D341Med (cell line): ENCODE measurements around the gene OVOL2.
"Not testable (repeated sequence)": the region's sequence is repeated elsewhere in the genome, so short reads cannot be mapped to it uniquely, and the experiment has no call there.

Experiments used
- DNase-seq: peaks from one replicate; pipeline ENCODE4 v3.0.0; 2012; ENCODE audit warnings: low spot score

OVOL2 gene

DNA sequence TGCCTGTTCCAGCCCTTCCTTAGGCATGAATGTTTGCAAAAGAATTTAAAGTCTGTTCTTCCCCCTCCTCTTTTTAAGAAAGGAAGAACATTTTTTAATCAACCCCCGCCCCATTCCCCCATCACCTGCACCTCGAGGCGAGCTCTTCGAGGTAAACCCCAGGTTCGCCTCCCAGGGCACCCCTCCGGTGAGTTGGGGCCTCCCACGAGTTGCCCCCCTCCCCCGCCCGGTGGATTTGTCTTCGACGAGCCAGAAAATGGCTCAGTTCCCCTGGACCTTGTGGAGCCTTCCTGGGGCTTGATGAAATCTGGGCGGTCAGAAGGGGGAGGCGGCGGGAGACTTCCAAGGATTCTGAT is 256 bp upstream of the OVOL2 start:
- DNase-seq, result no peak

DNA sequence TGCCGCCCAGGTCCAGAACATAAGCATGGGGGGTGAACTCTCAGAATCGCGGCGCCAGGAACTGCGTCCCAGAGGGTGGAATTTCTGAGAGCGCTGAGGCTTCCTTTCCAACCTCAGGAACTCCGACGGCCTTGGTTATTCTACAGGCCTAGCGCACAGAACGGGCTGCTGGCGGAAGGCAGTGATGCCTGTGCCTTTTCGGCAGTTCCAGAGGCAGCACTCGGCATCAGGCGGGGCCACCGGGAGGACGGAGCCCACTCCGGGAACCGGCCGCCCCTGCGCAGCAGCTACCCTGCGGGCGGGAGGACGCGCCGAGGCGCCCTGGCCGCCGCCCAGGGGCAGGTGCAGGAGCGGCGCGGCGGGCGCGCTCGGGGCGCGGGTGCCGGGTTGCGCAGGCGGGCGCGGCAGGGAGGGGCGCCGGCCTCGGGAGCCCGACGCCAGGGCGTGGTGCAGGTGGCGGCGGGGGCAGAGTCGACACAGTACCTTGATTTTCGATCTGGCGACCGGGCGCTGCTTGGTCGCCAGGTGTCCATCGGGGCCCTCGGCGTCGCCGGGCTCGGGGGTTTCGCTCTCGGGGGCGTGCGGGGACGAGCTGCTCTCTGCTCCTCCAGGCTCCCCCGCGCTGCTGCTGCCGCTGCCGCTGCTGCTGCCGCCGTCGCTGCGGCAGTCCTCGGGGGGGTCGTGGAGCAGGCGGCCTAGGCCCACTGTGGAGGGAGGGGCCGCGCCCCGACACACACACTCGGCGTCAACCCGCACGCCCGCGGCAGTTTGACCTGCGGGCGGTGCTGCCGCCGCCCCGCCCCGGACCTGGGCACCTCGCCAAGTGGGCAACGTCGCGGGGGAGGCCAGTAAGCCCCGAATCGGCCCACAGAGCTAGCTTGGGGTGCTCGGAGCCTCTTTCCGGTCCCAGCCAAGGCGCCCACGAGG is 1.3 kb downstream of the OVOL2 start:
- DNase-seq, result peak; percentile 77

DNA sequence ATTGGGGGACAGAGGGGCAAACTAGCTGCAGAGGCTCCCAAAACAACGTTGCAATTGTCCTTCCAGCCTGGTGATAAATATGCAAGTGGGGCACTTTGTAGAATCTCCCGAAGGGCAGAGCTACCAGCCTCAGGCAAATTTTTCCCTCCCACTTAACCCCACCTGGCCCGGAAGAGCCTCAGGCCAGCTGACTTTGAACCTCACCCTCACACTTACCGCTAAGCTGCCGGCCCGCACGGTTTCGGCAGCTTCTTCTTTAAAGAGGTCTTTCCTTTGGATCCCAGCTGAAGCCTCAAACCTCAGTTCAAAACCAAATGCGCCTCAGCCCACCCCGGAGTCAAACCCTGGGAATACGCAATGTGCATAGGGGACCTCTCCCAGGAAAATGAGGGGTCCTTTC is 2.5 kb downstream of the OVOL2 start:
- DNase-seq, result no peak

- DNase-seq, result no peak
Measured at GRCh38 chr20:18052856-18053255, 4.9 kb downstream of the OVOL2 start.

GRCh38 chr20:18050628-18051027 is 7.1 kb downstream of the OVOL2 start:
- DNase-seq, result no peak

DNA sequence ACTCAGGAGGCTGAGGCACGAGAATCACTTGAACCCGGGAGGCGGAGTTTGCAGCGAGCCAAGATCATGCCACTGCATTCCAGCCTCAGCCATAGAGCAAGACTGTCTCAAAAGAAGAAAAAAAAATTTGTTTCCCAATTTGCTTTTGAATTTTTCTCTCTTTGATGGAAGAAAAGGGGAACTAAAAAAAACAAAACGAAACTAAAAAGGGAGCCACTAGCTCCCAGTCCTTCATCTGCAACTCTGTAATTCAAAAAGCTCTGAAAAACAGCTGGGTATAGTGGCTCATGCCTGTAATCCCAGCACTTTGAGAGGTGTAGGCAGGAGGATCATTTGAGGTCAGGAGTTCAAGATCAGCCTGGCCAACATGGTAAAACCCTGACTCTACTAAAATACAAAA is 9.5 kb downstream of the OVOL2 start:
- DNase-seq, result no peak

GRCh38 chr20:18046535-18046934 is 11.2 kb downstream of the OVOL2 start:
- DNase-seq, result no peak

DNA sequence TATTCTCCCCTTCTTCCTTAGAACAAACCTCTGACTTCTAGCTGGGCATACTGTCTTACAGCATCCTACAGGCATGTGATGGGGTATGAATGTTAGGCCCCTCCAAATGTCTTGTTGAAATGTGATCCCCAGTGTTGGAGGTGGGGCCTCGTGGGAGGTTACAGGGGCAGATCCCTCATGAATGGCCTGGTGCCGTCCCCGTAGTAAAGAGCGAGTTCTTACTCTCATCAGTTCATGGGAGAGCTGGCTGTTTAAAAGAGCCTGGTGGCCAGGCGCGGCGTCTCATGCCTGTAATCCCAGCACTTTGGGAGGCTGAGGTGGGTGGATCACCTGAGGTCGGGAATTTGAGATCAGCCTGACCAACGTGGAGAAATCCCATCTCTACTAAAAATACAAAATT is 15.5 kb downstream of the OVOL2 start:
- DNase-seq, result no peak

DNA sequence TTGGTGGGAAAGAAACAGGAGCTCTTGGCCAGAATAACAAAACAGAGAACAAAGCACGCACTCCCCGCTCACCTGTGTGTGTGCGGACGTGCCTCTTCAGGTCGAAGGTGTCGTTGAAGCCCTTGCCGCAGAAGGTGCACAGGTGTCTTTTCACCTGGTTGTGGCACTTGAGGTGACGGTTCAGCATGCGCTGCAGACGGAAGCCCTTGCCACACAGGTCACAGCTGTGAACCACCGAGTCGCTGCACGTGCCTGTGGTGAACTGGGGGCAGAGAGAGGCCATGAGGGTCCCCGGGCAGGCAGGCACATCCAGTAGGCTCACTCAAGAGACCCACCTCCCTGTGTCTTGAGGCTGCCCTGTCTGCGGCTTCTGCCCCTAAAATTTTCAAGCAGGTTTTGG is 16.3 kb downstream of the OVOL2 start:
- no peak for DNase-seq

DNA sequence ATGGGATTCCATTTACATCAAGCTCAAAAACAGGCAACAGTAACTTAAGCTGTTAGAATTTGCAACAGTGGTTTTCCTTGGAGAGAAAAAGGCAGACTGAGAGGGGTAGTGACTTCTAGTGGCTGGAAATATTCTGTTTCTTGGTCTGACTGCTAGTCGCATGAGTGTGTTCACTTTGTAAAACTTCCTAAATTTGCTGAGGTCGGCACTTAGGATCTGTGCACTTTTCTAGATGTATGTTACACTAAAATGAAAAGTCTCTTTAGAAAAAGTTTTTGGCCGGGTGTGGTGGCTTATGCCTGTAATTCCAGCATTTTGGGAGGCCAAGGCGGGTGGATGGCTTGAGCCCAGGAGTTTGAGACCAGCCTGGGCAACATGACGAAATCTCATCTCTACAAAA is 18.7 kb downstream of the OVOL2 start:
- no peak for DNase-seq

DNA sequence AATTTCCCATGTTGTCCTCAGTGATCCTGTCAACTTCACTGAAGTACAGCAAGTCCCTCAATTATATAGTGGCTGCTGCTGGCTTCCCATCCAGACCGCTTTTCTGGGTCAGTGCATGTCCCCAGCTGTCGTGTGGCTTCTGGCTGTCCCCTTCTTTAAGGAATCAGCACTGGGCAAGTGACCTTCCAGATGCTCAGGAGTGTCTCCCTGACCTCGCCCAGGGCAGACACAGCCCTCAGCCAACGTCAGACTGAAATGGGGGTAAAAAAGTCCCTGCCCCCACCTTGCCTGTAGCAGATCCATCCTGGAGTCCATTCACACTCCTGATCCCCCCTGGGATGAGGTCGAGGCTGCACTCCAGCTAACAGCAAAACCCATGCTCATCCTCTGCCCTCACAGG is 23.7 kb downstream of the OVOL2 start:
- no peak for DNase-seq

GRCh38 chr20:18032977-18033892 is 24.5 kb downstream of the OVOL2 start:
- no peak for DNase-seq

GRCh38 chr20:18031888-18032509 is 25.7 kb downstream of the OVOL2 start:
- no peak for DNase-seq

DNA sequence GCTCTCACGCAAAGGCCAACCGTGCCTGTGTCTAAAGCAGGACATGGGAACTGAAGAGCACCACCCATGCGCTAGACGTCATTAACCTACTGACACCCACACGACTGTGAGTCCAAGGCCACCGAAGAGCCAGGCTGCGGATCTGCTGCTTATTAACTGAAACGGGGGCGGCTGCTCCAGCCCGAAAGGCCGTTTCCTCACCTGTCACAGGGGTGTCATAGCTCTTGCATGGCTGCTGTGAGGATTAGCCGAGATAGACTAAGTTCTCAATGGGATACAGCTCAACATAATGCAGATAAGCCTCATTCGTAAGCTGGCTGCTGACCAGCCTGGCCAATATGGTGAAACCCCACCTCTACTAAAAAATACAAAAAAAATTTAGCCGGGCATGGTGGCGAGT is 26.7 kb downstream of the OVOL2 start:
- no peak for DNase-seq

DNA sequence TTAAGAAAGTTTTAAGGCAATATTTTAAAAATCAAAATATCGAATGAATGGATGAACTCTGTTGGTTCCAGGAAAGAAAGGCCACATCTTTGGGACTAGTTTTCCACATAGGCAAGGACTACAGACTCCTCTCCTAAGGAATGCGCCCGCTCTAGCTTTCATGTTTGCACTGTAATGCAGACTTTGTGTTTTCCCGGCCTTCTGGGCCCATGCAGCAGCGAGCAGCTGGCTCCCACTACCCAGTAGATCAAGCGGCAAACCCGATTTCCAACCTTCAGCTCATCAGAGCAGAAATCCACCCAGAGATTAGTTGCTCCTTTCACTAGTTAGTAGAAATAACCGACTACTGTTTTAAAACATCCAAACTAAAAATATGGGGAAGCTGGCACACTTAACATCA is 27.7 kb downstream of the OVOL2 start:
- no peak for DNase-seq

DNA sequence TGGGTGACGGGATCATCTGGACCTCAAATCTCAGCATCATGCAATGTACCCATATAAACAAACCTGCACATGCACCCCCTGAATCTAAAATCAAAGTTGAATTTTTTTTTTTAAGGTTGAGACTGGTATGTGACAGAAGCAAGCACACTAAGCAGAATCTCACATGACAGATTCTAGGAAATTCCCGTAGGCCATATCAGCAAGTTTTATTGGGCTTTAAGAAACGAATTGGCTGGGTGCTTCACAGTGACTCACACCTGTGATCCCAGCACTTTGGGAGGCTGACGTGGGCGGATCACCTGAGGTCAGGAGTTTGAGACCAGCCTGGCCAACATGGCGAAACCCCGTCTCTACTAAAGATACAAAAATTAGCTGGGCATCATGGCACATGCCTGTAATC is 30.7 kb downstream of the OVOL2 start:
- DNase-seq, result not testable (repeated sequence)

GRCh38 chr20:18024606-18025127 is 33.0 kb downstream of the OVOL2 start:
- no peak for DNase-seq

DNA sequence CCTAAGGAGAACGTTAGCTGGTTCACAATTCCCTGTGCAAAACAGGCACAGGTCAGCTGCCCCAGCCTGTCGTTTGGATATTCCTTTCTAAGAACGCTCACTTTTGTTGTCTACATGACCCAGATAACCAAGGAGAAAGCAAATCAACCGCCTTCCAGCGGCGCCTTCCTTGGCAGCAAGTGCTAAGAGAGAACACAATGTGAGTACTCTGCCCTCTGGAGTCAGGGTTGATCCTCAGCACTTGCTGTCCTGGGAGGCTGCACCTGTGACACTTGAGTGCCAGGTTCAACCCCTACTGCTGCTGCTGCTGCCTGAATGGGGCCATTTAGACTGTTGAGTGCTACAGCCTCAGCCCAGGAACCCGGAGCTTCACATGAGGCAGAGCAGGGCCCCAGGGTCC is 36.8 kb downstream of the OVOL2 start:
- DNase-seq, result no peak

GRCh38 chr20:18019068-18019467 is 38.6 kb downstream of the OVOL2 start:
- peak; percentile 46 for DNase-seq

- no peak for DNase-seq
Measured at GRCh38 chr20:18018100-18018499, 39.6 kb downstream of the OVOL2 start.

- DNase-seq, result no peak
Measured at GRCh38 chr20:18016772-18017171, 40.9 kb downstream of the OVOL2 start.

DNA sequence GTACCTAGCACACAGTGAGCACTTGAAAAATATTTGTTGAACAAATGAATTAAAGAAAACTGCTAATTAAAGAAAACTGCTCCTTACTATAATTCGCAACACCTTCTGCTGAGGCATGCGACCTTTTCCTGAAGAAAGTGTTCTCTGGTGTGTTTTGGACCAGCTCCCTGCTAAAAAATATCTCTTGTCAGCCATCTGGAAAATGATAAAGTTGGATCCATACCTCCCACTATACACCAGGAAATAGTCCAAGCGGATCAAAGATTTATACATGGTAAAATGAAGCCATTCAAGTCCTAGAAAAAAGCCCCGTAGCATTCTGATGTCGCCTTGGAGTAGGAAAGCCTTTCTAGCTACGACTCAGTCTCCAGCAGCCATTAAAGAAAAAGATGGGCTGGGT is 43.3 kb downstream of the OVOL2 start:
- DNase-seq, result no peak
